ENCODE measurements around the gene KANK3. TPM values are rescaled to one million over a fixed set of nuclear protein-coding genes. Genes with fewer than 3 reads are reported as not detected.
A peak's percentile ranks its signal among the peaks of the same experiment; 100 is the strongest.

Gene KANK3
- total RNA-seq: 0.59 TPM in 1 of 2 replicates, not detected in the other

DNA sequence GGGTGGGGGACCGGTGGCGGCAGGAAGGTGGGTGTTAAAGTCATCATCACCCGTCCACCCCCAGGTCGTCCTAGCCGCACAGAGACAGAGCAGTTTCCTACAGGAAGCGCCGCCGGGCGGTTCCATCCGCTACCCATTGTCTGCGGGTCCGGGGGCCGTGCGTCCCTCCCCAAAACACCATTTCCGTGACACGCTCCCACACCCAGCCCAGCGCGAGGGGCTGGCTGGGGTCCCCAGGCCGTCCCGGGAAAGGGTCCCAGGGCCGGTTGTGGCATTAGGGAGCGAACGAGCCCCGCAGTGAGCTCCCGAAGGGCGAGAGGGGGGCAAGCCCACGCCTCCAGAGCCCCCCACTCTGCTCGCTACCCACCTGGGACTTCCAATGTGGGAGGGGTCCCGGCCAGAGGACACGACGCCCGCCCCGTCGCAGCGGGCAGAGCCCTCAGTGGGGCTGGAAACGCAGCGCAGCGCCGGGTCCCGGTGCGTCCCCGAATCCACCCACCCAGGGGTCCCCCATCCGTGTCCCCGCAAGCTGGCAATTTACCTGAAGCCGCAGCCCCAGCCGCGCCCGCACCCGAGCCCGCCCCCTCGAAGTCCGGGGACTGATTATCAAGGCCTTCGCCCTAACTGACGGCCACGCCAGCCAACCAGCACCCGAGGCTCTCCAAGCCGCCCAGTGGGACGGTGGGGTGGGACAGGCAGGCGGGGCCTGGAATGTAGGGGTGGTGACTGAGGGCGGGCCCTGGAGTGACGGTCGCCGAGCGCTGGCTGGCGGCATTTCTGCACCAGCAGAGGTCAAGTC is at the start of gene KANK3:
Gene KANK3, minus strand, starts transcription at position 579 of the 799 bp plus-strand sequence. CDS start 5,434 bp downstream, outside the sequence.
- H3K27ac ChIP-seq (ENCODE audit: low read depth, low read length): no peak within 1 kb of the TSS
- H3K4me1 ChIP-seq (ENCODE audit: insufficient read depth, low read length): peaks cover 5% of the 10 kb centered on the region
- no peaks in the 10 kb centered on the region for H3K79me2 ChIP-seq (ENCODE audit: insufficient read depth, low read length)
- H2AFZ ChIP-seq (ENCODE audit: low read length): no peak within 1 kb of the TSS
- H3K36me3 ChIP-seq (ENCODE audit: insufficient read depth, low read length): no peaks in the 10 kb centered on the region
- H3K9me3 ChIP-seq (ENCODE audit: low read depth, low read length): no peaks in the 10 kb centered on the region
- H3K4me2 ChIP-seq (ENCODE audit: insufficient read depth, low read length): peak within 1 kb of the TSS; percentile 43
- no peaks in the 10 kb centered on the region for H4K20me1 ChIP-seq (ENCODE audit: insufficient read depth, low read length)
- H3K27me3 ChIP-seq (ENCODE audit: insufficient read depth, low read length): peaks cover 33% of the 10 kb centered on the region
- TF ChIP-seq CTCF (IDR thresholded peaks at IDR 0.05; ENCODE audit: extremely low read depth, low read depth, low read length): no peak
- H3K4me3 ChIP-seq (ENCODE audit: insufficient read depth, low read length): peak within 1 kb of the TSS; percentile 43
- DNase-seq (ENCODE audit: insufficient read length, low spot score, missing footprints): peak; percentile 99

- peak; percentile 75 for DNase-seq (ENCODE audit: insufficient read length, low spot score, missing footprints)
- Histone ChIP-seq H3K4me2 (ENCODE audit: insufficient read depth, low read length) (peak overlapping the region; percentile 74), H3K27me3 (ENCODE audit: insufficient read depth, low read length) (no peaks in the 10 kb centered on the region), H2AFZ (ENCODE audit: low read length) (no peak overlapping the region), H3K27ac (ENCODE audit: low read depth, low read length) (peak overlapping the region; percentile 33), H3K9me3 (ENCODE audit: low read depth, low read length) (no peaks in the 10 kb centered on the region), H3K36me3 (ENCODE audit: insufficient read depth, low read length) (no peaks in the 10 kb centered on the region), H4K20me1 (ENCODE audit: insufficient read depth, low read length) (peaks cover 59% of the 10 kb centered on the region), H3K79me2 (ENCODE audit: insufficient read depth, low read length) (peaks cover 56% of the 10 kb centered on the region), H3K4me3 (ENCODE audit: insufficient read depth, low read length) (no peak overlapping the region), H3K4me1 (ENCODE audit: insufficient read depth, low read length) (peaks cover 18% of the 10 kb centered on the region)
- no peak for TF ChIP-seq CTCF (IDR thresholded peaks at IDR 0.05; ENCODE audit: extremely low read depth, low read depth, low read length)
Measured at GRCh38 chr19:8392017-8392591, 49.0 kb upstream of the KANK3 start.

GRCh38 chr19:8391198-8392016 is 48.3 kb upstream of the KANK3 start:
- H3K27ac ChIP-seq (ENCODE audit: low read depth, low read length): no peak overlapping the region
- no peaks in the 10 kb centered on the region for H3K36me3 ChIP-seq (ENCODE audit: insufficient read depth, low read length)
- H3K27me3 ChIP-seq (ENCODE audit: insufficient read depth, low read length): no peaks in the 10 kb centered on the region
- H3K4me1 ChIP-seq (ENCODE audit: insufficient read depth, low read length): peaks cover 14% of the 10 kb centered on the region
- peak; percentile 59 for DNase-seq (ENCODE audit: insufficient read length, low spot score, missing footprints)
- H4K20me1 ChIP-seq (ENCODE audit: insufficient read depth, low read length): peaks cover 53% of the 10 kb centered on the region
- H2AFZ ChIP-seq (ENCODE audit: low read length): no peak overlapping the region
- peak overlapping the region; percentile 55 for H3K4me3 ChIP-seq (ENCODE audit: insufficient read depth, low read length)
- H3K79me2 ChIP-seq (ENCODE audit: insufficient read depth, low read length): peaks cover 51% of the 10 kb centered on the region
- H3K4me2 ChIP-seq (ENCODE audit: insufficient read depth, low read length): peak overlapping the region; percentile 74
- no peak for TF ChIP-seq CTCF (IDR thresholded peaks at IDR 0.05; ENCODE audit: extremely low read depth, low read depth, low read length)
- no peaks in the 10 kb centered on the region for H3K9me3 ChIP-seq (ENCODE audit: low read depth, low read length)

Measured in osteoblast (primary cell).